Stimulated activated CD4-positive, alpha-beta T cell treated with anti-CD3 and anti-CD28 coated beads, Interleukin-2, amount 100 ng/mL, for 24 hours (primary cell): ENCODE results near the gene WDR89.
"Not testable (repeated sequence)": the region's sequence is repeated elsewhere in the genome, so short reads cannot be mapped to it uniquely, and the experiment has no call there.

Experiments
- DNase-seq, 2 donors: peaks; one replicate each; pipeline ENCODE4 v3.0.0-alpha.2; 2020

Gene WDR89

GRCh38 chr14:63641473-63642228 is at the start of gene WDR89:
Gene WDR89 (minus strand): TSS chr14:63641871. CDS start chr14:63599942, 41,929 bp downstream.
- DNase-seq, result peak; percentile 91 to 95

GRCh38 chr14:63689132-63689531 is 47.5 kb upstream of the WDR89 start:
- no peak for DNase-seq

GRCh38 chr14:63686926-63687325 is 45.3 kb upstream of the WDR89 start:
- DNase-seq, result no peak

GRCh38 chr14:63685401-63685800 is 43.7 kb upstream of the WDR89 start:
- DNase-seq, result no peak

GRCh38 chr14:63682727-63683593 is 41.3 kb upstream of the WDR89 start:
- no peak for DNase-seq

- no peak for DNase-seq
Measured at GRCh38 chr14:63678536-63678935, 36.9 kb upstream of the WDR89 start.

GRCh38 chr14:63677891-63678379 is 36.3 kb upstream of the WDR89 start:
- DNase-seq, result no peak

GRCh38 chr14:63676615-63677014 is 34.9 kb upstream of the WDR89 start:
- no peak for DNase-seq

- DNase-seq, result no peak
Measured at GRCh38 chr14:63673886-63674497, 32.3 kb upstream of the WDR89 start.

- no peak for DNase-seq
Measured at GRCh38 chr14:63673255-63673654, 31.6 kb upstream of the WDR89 start.

- DNase-seq, result no peak
Measured at GRCh38 chr14:63672417-63673180, 30.9 kb upstream of the WDR89 start.

- no peak for DNase-seq
Measured at GRCh38 chr14:63671987-63672386, 30.3 kb upstream of the WDR89 start.

- DNase-seq, result no peak
Measured at GRCh38 chr14:63670692-63671091, 29.0 kb upstream of the WDR89 start.

GRCh38 chr14:63666335-63666734 is 24.7 kb upstream of the WDR89 start:
- no peak for DNase-seq

GRCh38 chr14:63663428-63664341 is 22.0 kb upstream of the WDR89 start:
- DNase-seq, result no peak

- DNase-seq, result no peak
Measured at GRCh38 chr14:63662776-63663175, 21.1 kb upstream of the WDR89 start.

GRCh38 chr14:63661881-63662280 is 20.2 kb upstream of the WDR89 start:
- not testable (repeated sequence) for DNase-seq

- no peak for DNase-seq
Measured at GRCh38 chr14:63659726-63660125, 18.1 kb upstream of the WDR89 start.

GRCh38 chr14:63656194-63656593 is 14.5 kb upstream of the WDR89 start:
- no peak for DNase-seq

- no peak for DNase-seq
Measured at GRCh38 chr14:63654936-63655335, 13.3 kb upstream of the WDR89 start.

- DNase-seq, result no peak
Measured at GRCh38 chr14:63654346-63654745, 12.7 kb upstream of the WDR89 start.

GRCh38 chr14:63652406-63652805 is 10.7 kb upstream of the WDR89 start:
- DNase-seq, result no peak
